ENCODE data around the gene VPS37B. TPM values are rescaled to one million over a fixed set of nuclear protein-coding genes. Genes with fewer than 3 reads are reported as not detected.

Gene VPS37B
- total and polyA plus RNA-seq, 10 of the 15 experiments (the other 5 are each of a cell fraction or from before 2014, with no cell fraction given), result 0.66 to 68.6 (median 39.6) TPM

DNA sequence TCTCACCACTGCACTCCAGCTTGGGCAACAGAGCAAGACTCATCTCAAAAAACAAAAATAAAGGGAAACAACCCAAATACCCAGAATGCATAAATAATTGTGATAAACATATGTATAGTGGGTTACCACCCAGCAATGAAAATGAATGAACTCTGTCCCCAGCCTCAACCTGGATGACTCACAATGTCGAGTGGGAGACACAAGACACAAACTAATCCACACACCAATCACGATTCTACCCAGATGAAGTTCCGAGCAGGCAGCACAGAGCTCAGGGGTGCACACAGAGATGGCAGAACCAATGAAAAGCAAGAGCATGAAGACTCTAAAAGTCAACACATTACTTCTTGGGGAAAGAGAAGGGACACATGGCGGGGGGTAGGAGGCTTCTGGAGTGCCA lies 43.2 kb upstream of the VPS37B start:
- no TSS peak for BruUV-seq (replicated peaks)
- TF ChIP-seq MYB (IDR thresholded peaks at IDR 0.05; ENCODE audit: borderline replicate concordance, low read depth, low read length) (no peak), STAT3 (IDR thresholded peaks at IDR 0.05; ENCODE audit: low read depth, low read length) (no peak), CREM (IDR thresholded peaks at IDR 0.05; ENCODE audit: low read depth) (no peak), SREBF1 (IDR thresholded peaks at IDR 0.05; ENCODE audit: low read length) (no peak), MYC (IDR thresholded peaks at IDR 0.05; ENCODE audit: insufficient read depth, insufficient read length, insufficient replicate concordance, low read length, severe bottlenecking) (no peak), SIX5 (IDR thresholded peaks at IDR 0.05; ENCODE audit: low read depth, low read length, severe bottlenecking) (no peak), NR2C1 (IDR thresholded peaks at IDR 0.05) (no peak), ZNF24 (IDR thresholded peaks at IDR 0.05) (no peak), ATF7 (IDR thresholded peaks at IDR 0.05; ENCODE audit: low read depth) (no peak), RBBP5 (conservative IDR thresholded peaks at IDR 0.05) (no peak), NRF1 (conservative IDR thresholded peaks at IDR 0.05; ENCODE audit: low read depth, low read length) (no peak), SMC3 (IDR thresholded peaks at IDR 0.05; ENCODE audit: borderline replicate concordance, low read length) (no peak), NFYA (IDR thresholded peaks at IDR 0.05; ENCODE audit: borderline replicate concordance, low read depth, low read length) (no peak), GABPA (IDR thresholded peaks at IDR 0.05; ENCODE audit: low read depth) (no peak)
- WGBS (ENCODE audit: insufficient coverage, insufficient replicate concordance, low lambda C conversion rate, missing lambda C conversion rate), result 54% methylated on average over 4 of the region's 4 CpGs
- ATAC-seq, result no peak
- no peak overlapping the region for H3K4me2 ChIP-seq (ENCODE audit: control insufficient read depth, insufficient read depth)
- no peak for FAIRE-seq
- RAD21 ChIA-PET (ENCODE audit: unreplicated experiment), result no interaction called here
- no peaks in the 10 kb centered on the region for H3K27me3 ChIP-seq (replicated peaks in 1 of 2; ENCODE audit: control insufficient read depth in 2 of 2, insufficient read depth in 2 of 2, low read length in 1 of 2)
- in situ Hi-C loops (cut with MboI) (no loop called here), intact Hi-C loops (cut with micrococcal nuclease; ENCODE audit: unreplicated experiment) (no loop called here)
- peaks cover 35% of the 10 kb centered on the region for H3K4me1 ChIP-seq (ENCODE audit: control insufficient read depth, insufficient read depth, low read length)
- H3K9me3 ChIP-seq (replicated peaks; ENCODE audit: control insufficient read depth, insufficient read depth, low read length), result no peaks in the 10 kb centered on the region
- SMC1A ChIA-PET (ENCODE audit: uncharacterized antibody, unreplicated experiment), result interaction anchor here (1.0 kb wide), 1 partner anchor 11 kb away, joined by 3 read pairs; no protein-coding TSS in a partner anchor
- no peaks in the 10 kb centered on the region for H3K79me2 ChIP-seq (ENCODE audit: control insufficient read depth, insufficient read depth, low read length)
- H3K9ac ChIP-seq (ENCODE audit: control insufficient read depth, insufficient read depth, low read length), result no peak overlapping the region
- no peak overlapping the region for H2AFZ ChIP-seq (ENCODE audit: control insufficient read depth, low read depth, low read length)
- H4K20me1 ChIP-seq (ENCODE audit: control insufficient read depth, insufficient read depth), result no peaks in the 10 kb centered on the region
- POLR2A ChIA-PET, result interaction anchor here (1.0 kb wide), 1 partner anchor 12 kb away, joined by 3 read pairs; no protein-coding TSS in a partner anchor
- H3K27ac ChIP-seq (ENCODE audit: control insufficient read depth, insufficient read depth), result no peak overlapping the region
- CTCF ChIA-PET, result interaction anchor here (1.1 kb wide), 2 partner anchors 19 to 78 kb away, joined by 3 read pairs; no protein-coding TSS in a partner anchor
- DNase-seq (ENCODE audit: low read depth, low spot score), result no peak
- no peaks in the 10 kb centered on the region for H3K36me3 ChIP-seq (ENCODE audit: control insufficient read depth in 2 of 2, insufficient read depth in 2 of 2, low read length in 1 of 2)
- no peak overlapping the region for H3K4me3 ChIP-seq

Data from GM12878 (cell line).